Measurements from ENCODE around the gene YEATS4.

The YEATS4 gene

DNA sequence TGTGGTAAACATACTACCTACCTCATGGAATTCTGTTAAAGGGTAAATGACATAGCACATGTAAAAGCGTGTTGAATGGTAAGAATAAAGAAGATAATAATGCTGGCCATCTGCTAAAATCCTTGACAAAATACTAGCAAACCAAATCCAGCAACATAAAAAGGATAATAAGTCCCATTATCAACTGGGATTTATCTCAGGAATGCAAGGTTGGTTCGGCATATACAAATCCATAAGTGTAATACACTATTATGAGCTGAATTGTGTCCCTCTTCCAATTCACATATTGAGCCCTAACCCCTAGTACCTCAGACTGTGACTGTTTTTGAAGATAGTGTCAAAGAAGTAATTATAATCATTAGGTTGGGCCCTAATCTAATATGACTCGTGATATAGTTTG, 37.4 kb downstream of the YEATS4 start:
- DNase-seq, result no peak

GRCh38 chr12:69397978-69398377, 38.4 kb downstream of the YEATS4 start:
- DNase-seq, result no peak

DNA sequence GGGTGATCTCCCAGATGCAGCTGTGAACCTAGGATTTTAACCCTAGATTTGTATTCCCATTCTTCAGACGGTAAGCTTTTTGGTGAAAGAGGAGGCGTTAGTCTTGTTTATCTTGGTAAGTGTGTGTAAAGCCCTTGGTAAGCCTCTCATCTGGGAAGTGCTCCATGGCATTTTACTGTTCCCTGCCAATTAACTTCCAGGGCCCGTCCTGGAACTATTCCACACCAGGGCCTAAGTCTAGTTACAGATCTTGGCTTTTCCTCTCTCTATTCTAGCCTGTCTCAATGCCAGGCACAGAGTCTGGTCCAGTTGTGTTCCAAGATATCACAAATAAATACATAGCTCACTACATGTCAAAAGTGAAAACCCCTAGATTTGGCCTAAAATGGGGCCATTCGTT, 42.4 kb downstream of the YEATS4 start:
- DNase-seq, result no peak

- DNase-seq, result no peak
Measured at GRCh38 chr12:69404851-69405565, 45.5 kb downstream of the YEATS4 start.

DNA sequence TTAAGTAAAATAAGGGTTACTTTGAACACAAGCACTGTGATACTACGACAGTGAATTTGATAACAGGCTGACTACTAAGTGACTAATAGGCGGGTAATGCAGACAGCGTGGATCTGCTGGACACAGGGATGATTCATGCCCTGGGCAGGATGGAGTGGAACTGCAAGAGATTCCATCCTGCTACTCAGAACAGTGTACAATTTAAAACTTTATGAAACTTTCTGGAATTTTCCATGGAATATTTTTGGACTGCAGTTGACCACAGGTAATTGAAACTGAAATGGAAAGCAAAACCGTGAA, 46.0 kb downstream of the YEATS4 start:
- DNase-seq, result no peak

DNA sequence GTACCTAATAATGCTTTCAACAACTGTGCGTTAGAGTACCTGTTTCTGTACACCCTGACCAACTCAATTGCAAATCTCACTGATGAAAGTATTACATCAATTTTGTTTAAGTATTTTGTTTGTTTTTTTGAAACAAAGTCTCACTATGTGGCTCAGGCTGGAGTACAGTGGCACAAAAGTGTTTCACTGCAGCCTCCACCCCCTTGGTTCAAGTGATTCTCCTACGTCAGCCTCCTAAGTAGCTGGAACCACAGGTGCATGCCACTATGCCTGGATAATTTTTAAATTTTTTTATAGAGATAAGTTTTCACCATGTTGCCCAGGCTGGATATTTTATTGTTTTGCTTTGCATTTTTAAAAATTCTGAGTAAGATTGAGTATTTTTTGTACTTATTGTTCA, 46.7 kb downstream of the YEATS4 start:
- DNase-seq, result no peak

DNA sequence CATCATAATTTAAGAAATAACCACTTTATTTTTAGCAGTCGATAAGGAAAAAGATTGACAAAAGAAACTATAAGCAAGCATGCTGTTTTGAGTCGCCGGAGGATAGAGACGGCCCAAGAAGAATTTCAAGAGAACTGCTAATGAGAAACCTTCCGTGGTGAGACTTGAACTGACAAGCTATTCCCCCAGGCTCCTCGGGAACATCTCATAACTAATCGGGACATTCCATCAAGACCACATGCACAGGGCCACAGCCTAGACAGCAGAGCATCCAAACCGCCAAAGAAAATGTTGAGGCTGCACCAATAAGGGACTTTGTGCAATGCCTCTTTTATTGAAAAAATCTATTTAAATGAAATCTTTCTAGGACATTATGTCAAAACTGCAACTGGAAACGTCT, 51.0 kb downstream of the YEATS4 start:
- DNase-seq, result no peak

DNA sequence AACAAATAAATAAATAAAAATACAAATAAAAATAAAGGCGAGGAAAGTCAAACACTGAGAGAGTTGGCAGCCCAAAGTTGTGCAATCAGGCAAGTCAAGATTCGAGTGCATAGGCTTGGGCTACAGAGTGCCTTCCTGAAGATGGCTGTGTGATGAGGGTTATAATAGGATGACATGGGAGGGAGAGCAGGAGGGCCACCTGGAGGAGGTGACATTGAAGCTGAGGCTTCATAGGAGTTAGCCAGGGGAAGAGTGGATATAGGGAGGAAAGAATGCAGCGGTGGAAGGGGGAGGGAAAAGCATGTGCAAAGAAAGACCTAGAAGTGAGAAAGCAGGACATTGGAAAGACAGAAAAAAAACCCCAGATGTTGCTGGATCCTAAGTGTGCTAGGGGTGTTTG, 53.1 kb downstream of the YEATS4 start:
- DNase-seq, result no peak

GRCh38 chr12:69415471-69416275, 56.1 kb downstream of the YEATS4 start:
- DNase-seq, result no peak

DNA sequence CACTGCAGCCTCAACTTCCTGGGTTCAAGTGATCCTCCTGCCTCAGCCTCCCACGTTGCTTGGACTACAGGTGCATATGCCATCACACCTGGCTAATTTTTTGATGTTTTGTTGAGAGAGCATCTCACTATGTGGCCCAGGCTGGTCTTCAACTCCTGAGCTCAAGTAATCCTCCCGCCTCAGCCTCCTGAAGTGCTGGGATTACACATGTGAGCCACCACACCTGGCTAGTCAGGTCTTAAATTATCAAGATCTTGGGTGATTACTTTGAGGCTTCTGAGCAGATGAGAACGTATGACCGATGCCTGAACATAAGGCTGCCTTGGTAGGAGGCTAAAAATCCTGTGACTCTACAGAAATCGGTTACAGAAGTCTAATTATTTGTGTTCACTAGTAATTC, 57.7 kb downstream of the YEATS4 start:
- no peak for DNase-seq

DNA sequence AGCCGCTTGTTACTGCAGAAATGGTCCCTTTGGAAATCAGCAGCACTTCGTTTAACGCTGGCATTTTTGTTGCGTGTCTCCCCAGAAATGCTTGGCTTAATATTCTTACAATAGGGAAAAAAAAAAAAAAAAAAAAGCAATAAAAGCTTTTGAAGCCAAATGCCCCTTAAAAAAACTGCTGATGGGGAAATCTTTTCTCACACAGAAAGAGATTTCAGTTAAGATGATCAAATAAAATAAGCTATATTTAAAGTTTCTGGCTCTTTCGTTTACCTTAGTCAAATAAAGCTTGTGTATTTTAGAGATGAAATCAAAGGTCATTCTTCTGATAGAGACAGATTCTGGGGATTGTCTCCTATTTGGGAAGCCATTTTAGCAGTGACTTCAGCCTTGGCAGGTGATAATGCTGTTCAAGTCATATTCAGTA, 58.2 kb downstream of the YEATS4 start:
- DNase-seq, result no peak

DNA sequence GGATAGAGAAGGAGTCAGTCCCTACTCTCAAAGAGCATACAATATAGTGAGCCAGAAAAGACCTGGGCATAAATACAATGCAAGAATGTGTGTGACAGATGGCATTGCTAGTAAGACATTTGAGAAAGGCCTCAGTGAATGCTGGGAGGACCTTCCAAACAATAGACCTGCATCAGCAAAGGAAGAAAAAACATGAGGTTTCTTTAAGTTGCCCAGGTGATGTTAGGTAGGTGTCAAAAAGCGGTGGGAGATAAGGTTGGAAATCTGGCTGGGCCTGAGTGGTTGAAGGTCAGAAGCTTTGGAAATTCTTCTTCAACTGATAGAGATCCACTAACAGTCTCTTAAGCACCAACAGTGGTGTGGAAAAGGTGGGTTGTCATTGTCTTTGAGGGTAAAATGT, 60.2 kb downstream of the YEATS4 start:
- DNase-seq, result no peak

- DNase-seq, result no peak
Measured at GRCh38 chr12:69421548-69421947, 62.0 kb downstream of the YEATS4 start.

GRCh38 chr12:69423037-69423905, 63.7 kb downstream of the YEATS4 start:
- no peak for DNase-seq

- DNase-seq, result no peak
Measured at GRCh38 chr12:69425417-69425816, 65.9 kb downstream of the YEATS4 start.

GRCh38 chr12:69428351-69429073, 69.0 kb downstream of the YEATS4 start:
- DNase-seq, result no peak

GRCh38 chr12:69430942-69431590, 71.5 kb downstream of the YEATS4 start:
- DNase-seq, result no peak

- no peak for DNase-seq
Measured at GRCh38 chr12:69431591-69432222, 72.2 kb downstream of the YEATS4 start.

DNA sequence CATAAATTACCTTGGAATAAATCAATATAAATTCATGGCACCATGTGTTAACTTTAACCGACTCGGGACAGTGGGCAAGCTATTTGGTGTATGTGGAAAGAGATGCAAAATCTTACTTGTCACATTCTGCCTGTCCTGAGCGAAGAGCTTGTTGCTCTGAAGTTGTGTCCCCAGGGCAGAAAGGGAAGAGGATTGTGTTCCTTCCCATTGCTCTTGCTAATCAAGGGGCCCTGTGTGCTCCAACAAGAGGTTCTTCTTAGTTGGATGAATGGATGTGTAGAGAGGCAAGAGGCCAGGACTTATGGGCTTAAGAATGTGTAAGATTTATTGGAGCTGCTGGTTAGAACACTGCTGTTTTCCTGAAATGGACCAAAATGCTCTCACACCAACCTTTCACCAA, 74.1 kb downstream of the YEATS4 start:
- no peak for DNase-seq

DNA sequence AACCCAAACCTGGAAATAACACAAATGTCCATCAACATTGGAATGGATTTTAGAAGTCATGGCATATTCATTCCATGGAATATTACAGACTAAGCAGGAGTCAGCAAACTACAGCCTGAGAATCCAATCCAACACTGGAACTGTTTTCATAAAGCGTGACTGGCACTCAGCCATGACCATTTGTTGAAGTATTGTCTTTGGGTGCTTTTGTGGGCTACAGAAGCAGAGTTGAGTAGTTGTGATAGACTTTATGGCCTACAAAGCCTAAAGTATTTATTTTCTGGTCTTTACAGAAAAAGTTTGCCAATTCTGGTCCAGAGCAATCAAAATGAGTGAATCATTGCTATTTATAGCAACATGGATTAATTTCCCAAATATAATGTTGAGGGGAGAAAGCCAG, 76.1 kb downstream of the YEATS4 start:
- DNase-seq, result no peak

GRCh38 chr12:69437073-69437472, 77.5 kb downstream of the YEATS4 start:
- no peak for DNase-seq

- no peak for DNase-seq
Measured at GRCh38 chr12:69438539-69438938, 79.0 kb downstream of the YEATS4 start.

Data from KG1 (cell line).